NCI-H2107 treated with DMSO at 0.1 percent for 48 hours (cell line): ENCODE data around the gene KRT6B.
A peak's percentile ranks its signal among the peaks of the same experiment; 100 is the strongest.

Experiments used
- DNase-seq: peaks from one replicate; lab custom pipeline; 2025; ENCODE audit not compliant: unreplicated experiment; lab: John Stamatoyannopoulos, UW

Gene KRT6B

DNA sequence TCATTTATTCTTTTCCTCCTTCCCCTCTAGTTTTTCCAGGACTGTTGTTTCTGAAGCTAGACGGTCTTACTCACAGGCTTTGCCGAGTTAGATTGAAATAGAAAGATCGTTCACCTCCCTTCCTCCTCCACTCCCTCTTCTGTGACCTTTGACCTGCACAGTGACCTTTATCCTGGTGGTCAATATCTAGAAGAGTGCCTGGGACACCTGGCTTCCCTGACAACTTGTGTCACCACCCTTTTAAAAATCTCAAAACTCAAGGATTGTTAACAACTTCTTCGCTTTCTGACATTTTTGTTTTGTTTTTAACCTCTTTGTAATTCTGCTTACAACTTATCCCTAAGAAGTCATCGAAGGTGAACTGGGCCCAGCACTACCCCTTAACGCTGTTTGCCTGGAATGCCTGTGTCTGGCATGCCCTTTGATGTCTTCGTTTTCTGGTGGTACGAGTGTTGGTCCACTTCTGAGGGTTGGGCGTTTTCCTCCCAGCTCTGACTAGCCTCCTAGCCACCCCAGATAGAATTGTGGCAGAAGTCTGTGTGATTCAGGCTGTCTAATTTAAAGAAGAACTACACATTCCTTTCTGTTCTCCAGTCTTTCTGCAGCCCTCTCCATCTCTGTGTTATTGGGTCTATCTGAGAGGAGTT lies 15.0 kb downstream of the KRT6B start:
- no peak for DNase-seq

- no peak for DNase-seq
Observed at GRCh38 chr12:52436000-52436827, 15.7 kb downstream of the KRT6B start.

DNA sequence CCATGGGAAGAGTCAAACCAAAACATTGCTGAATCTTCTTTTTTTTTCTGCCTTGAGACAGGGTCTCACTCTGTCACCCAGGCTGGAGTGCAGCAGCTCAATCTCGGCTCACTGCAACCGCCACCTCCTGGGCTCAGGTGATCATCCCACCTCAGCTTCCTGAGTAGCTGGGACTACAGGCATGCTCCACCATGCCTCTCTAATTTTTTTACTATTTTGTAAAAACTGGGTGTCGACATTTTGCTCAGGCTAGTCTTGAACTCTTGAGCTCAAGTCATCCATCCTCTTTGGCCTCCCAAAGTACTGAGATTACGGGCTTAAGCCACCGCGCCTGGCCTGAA lies 16.3 kb downstream of the KRT6B start:
- no peak for DNase-seq

DNA sequence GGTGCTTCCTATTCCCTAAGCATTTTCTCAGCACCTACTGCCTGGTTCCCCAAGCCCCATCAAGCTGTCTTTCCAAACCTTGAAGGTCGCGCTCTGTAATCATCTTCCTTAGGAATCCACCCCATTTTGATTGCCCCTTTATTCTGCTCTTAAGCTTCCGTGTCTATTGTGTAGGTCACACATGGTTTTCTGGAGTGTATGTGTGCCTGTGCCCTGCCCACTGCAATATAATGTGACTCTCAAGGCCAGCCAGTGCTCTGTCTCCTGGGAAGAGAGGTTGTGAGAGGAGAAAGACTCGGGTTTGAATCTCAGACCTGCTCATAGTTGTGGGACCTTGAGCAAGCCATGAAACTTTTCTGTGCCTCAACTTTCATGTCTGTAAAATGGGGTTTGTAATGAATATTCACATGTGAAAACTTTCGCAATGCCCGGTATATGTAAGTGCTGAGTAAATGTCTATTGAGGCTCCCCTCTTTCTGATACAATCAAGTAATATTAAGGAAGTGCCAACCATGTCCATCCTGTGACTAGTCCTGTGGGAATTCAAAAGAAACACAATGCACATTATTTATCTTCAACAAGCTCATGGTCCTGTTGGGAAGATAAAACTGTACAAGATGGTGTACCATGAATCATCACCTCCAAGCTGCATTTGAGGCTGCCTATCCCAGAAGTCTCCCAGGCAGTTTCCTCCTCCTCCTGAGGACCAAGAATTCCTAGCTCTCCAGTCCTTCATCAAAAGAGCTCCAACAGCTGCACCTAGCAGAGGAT lies 17.0 kb downstream of the KRT6B start:
- no peak for DNase-seq

- DNase-seq, result no peak
Observed at GRCh38 chr12:52434081-52434733, 17.7 kb downstream of the KRT6B start, which contains the start of gene KRT75. TSS of gene KRT75 (minus strand) at chr12:52434371. CDS start at chr12:52434304, 67 bp downstream.

GRCh38 chr12:52433501-52434080 lies 18.4 kb downstream of the KRT6B start:
- no peak for DNase-seq

GRCh38 chr12:52432559-52433207 lies 19.3 kb downstream of the KRT6B start:
- no peak for DNase-seq

GRCh38 chr12:52428121-52428520 lies 23.8 kb downstream of the KRT6B start:
- DNase-seq, result no peak

DNA sequence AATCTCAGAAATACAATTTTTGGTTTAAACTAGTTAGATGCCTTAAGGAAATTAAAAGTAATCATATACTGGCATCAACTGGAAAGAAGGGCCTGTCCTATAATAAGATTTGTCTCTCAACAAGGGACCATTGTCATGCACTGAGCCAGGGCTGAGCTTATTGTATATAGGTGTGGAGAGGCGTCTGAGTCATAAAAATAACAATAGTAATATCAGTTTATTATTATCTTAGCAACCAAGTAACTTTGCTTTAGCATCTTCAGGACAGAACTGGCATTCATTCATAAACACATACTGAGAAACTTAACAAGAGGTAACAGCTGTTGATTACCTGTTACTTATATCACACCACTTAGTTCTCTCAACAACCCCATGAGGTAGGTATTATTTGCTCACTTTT lies 24.9 kb downstream of the KRT6B start:
- DNase-seq, result no peak

DNA sequence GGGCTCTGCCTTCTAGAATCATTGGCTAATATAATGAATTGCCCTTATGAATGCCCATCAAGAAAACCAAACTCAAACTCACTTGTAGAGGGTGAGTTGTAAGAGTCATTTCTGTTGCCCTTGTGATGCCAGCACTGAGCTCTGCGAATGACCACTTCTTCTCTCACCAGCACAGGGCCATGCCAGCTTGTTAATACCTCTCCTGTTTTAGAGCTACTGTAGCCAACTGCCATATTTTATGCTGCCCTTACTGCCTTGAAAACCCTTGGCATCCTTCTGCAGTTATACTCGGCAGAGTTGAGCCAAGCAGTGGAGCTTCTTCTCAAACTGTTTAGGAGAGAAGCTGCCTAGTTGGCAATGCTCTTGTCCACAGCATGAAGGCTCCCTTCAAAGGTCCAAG lies 25.9 kb downstream of the KRT6B start:
- DNase-seq, result no peak

DNA sequence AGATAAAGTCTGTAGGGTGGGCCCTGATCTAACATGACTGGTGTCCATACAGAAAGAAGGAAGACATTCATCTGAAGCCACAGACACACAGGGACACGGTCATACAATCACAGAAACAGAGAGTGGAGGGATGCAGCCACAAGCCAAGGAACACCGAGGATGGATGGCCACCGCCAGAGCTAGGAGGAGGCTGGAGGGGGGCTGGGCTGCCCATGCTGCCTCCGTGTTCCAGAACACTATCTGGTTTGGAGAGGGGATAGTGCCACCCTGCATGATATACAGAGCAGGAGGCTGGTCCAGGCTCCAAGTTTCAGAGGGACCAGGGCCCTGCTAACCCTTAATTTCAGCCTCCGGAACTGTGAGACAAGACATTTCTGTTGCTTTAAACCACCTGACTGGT lies 26.5 kb downstream of the KRT6B start:
- no peak for DNase-seq

DNA sequence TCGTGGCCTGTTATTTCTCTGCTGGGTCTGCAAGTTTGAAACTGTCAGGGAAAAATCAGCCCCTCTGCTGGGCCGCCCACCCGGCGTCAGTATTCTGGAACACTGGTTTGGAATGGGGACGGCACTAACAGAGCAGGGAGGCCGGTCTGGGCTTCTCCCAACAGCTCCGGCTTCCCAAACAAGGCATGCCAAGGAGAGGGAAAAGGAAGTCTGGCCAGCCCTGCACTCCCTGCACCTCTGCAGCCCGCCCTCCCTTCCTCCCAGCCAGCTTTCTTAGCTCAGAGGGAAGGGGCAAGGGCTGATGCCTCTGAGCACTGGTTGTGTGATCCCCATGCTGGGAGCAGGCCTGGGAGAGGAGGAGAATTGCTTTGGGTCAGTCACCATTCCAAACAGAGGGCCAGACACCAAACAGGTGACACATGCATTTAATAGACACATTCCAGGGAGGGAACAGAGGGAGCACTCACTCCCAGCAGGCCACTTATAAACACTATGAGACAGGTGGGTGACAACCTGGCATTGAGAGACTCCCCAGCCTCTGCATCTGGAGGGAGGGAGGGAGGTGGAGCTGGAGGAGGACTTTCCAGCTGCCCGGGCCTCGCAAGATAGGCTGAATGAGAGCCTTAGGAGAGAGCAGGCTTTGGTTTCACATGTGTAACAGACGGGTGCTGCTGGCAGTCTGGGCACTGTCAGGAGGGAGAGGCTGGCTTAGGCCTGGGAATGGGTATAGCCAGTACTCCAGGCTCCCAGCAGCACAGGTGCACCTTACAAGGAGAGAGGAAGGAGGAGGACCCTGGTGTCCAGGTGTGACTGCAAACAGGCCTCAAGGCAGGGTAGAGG lies 28.1 kb downstream of the KRT6B start:
- peak; percentile 81 for DNase-seq

DNA sequence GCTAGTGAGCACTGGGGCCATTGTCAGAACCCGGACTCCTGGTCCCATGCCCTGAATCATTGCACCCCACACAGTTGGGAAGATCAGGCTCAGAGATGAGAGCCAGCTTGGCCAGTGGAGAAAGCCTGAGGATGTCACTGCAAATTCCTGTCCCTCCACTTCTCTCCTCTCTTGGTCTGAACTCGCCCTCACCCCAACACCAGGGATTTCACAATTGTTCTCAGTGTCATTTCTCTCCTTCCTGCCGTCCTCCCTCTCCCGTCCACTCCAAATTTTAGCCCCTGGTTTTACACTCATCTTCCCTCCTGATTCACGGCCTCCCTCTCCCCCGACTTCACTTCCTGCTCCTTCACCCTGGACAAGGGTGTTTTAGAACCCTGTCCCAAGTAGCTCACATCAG lies 28.9 kb downstream of the KRT6B start:
- DNase-seq, result no peak

- DNase-seq, result no peak
Observed at GRCh38 chr12:52419656-52420055, 32.3 kb downstream of the KRT6B start.

DNA sequence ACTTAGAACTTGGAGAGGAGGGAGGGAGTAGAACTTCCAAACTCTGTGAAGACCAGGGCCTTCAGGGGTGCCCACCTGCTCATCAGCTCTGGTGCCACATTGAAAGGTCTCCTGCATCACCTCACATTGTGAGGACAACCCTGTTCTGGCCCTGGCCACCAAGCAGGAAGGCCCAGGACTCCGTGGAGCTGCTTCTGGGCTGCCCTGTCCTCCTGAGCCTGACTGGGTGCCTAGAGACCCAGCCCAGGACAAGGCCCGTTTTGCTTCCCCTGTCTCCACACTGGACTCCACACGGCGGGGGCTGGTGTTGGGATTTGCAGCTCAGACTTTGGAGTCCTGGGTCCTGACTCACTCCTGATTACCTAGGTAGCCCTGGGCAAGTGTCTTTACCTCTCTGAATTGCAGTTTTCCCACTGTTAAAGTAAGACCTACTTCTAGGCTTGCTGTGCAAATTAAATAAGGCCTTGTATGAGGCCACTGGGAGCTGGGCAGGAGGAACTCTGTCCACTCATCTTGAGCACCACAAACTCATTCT lies 33.3 kb downstream of the KRT6B start:
- no peak for DNase-seq

DNA sequence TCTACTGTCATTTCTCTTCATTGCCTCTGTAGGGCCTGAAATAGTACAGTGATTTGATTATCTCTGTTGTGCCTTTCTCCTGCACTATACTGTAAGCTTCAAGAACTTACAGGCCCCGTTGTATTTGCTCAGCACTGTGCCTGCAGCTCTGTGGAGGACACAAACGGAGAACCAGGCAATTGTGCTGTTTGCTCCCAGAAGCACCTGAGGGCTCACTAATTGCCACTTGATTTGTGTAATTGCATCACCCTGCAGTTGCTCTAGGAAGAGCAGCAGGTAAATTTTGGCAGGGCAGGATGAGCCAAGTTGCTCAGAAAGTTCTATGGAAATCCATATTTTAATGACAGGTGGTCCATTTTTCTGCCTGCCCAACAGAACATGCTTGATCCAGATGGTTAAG lies 34.2 kb downstream of the KRT6B start:
- DNase-seq, result peak; percentile 83

DNA sequence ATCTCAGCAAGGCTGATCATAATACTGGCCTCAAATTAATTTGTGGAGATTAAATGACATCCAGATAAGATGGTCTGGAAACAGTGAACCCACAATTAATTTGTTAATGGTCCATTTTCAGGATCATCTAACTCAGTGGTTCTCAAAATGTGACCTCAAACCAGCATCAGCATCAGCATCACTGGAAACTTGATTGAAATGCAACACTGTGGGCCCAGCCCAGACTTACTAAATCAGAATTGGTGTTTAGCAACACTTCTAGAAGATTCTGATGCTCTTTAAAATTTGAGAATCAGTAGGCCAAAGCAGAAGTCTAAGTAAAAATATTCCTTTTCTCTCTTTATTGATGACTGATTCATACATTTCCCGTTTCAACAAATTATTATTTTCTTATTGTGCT lies 35.2 kb downstream of the KRT6B start:
- no peak for DNase-seq

GRCh38 chr12:52415870-52416750 lies 35.8 kb downstream of the KRT6B start:
- no peak for DNase-seq
